Posterior cingulate gyrus (tissue), 11 donors: ENCODE measurements around the gene POLR1D.

Experiments
- DNase-seq, 10 donors: peaks; one replicate each; pipeline versions ENCODE4 v3.0.0 to v3.0.0-alpha.2; 2020 to 2021; ENCODE audit warnings: mixed read lengths in 3 of 10
- intact Hi-C: fragments of 100-400 bp; cut with DNase I; formaldehyde crosslinking; loops from one replicate; pipeline ENCODE4 v1.15.1; 2023

Gene POLR1D

DNA sequence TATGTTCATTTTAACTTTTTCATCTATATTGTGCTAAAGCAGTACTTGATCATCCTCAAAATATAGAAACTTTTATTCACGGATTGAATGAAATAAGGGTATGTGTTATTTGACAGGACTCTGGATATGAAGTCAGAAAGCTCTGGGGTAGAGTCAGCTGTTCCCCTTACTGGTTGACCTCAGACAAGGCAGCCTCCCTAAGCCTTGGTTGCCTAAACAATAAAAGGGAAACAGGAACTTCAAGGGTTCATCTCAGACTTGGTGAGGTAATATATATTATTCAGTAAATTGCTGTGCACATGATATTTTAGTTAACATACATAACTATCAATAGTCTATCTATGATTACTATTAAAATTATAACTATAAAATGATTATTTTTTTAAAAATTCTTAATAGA, 13.6 kb downstream of the POLR1D start:
- no peak for DNase-seq
- intact Hi-C loops, result no loop called here

DNA sequence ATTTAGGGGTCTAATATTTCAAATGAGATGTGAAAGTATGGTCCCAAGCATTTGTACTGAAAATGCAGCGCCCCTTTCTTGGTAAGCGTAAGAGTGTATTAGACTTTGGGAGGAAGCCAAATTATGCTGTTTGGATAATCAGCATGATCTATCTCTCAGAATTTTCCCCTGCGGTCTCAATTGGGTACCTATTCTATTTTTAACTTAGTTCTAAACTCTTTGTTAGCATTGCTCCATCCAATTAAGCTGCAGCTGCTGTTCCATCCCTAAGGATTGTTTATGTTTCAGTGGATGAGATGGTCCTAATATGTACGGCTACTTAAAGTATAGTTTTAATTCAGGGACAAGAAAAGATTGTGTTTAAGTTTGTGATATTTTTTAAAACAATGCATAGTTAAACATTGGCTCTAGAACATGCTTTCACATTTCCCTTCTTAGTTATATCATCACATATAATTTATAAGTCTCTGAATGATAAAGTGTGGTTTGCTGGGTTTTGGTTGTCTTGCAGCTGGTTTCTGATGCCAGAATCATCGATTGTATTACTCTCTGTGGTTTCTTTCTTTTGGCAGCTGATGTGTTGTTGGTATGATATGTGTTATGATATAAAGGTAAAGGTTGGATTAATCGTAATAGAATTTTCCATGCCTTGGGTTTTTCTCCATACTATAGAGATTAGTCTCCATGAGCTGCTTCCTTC, 15.0 kb downstream of the POLR1D start:
- intact Hi-C loops, result no loop called here
- no peak for DNase-seq

DNA sequence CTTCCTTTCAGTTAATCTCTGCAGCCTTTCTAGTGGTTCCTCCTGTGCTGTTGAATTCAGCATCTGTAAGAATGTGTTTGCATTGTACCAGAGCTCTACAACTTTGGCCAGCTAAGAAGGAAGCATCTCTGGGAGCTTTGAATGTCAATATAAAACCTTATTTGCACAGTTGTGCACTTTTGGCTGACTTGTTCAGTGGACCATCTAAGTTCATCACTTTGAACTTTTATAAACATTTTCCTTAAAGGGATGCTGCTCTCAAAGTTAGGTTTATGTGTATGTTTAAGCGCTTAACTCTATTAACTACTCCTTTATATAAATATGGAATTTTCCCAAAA, 15.6 kb downstream of the POLR1D start:
- intact Hi-C loops, result no loop called here
- no peak for DNase-seq

DNA sequence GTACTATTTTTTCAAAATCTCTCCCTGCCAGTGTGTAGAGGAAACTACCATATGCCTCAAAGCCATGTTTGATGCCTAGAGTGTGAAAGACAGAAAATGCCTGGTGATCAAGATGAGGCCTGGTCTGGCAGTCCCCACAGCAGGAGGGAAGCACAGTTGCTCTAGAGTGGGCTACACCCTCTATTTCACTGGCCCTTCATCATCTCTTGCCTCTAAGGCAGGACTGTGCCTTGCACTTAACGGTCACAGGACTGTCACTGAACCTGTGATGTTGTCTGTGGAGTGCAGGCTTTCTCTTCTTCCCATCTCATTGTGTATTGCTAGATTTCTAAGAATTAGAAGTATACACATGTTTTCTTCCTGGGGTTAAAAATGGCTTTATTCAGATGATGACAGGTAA, 16.3 kb downstream of the POLR1D start:
- no peak for DNase-seq
- intact Hi-C loops, result no loop called here

DNA sequence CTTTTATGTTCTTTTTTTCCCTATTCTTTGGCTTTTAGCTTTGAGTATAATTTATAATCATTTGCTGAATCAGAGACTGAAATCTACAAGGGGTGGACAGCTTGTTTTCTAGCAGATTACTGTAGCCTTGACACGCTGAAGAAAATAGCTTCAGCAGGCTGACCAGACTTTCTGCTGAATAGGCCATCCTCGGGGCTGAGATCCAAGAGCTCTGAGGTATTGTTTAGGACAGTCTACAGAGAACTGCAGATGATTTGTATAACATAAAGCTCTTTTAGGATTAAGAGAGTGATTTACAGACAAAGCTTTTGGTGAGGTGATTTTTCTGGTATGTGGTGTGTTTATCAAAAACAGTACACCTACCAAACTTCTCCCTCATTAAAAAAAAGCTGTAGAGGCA, 16.8 kb downstream of the POLR1D start:
- intact Hi-C loops, result no loop called here
- no peak for DNase-seq

DNA sequence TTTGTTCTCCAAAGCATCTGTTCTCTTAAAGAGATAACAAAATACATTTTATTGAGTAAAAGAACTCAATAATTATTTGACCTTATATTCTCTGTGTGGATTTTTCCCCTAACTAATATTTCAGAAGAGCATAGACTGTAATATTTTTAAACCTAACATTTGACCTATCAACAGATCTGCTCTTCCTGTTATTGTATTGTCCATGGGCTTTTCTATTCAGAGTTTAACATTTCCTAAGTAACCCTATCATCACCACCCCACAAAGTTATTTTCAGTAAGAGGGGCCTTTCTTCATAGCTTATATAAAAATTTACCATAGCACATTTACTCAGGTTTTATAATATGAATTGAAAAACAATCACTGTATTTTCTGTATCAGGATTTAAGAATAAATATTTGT, 17.5 kb downstream of the POLR1D start:
- intact Hi-C loops, result no loop called here
- DNase-seq, result no peak

DNA sequence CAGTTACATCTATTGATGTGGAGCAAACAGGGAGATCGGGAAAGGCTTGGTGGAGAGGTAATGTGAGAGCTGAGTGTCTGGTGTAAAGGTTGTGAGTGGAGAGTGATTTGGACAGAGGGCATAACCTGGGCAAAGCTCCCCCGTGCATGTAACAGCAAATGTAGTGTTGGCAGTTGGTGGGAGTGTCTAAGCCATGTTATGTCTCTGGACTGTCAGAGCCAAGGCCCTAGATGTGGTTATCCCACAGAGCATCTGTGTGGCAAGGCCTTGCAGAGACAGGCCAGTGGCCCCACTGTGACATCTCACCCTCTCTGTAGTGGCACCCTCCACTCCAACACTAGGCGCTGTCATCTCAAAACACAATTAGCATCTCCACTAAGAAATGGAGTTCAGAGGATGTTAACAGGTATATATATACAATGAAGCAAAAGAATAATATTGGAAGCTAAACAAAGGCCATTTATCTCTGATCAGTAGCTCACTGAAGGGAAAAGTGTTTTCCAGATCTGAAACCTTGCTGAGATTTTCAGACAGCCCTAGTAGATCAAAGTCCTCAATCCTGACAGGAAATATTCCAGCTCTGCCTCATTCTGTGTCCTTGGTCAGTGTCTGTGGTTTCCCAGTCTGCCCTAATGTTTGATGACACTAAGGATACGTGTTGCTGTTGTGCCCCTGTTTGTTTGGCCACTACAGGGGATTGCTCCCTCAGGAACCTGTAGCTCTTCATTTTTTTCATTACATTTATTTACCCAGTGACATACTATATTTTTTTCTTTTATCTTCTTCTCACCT, 20.2 kb downstream of the POLR1D start:
- intact Hi-C loops, result no loop called here

DNA sequence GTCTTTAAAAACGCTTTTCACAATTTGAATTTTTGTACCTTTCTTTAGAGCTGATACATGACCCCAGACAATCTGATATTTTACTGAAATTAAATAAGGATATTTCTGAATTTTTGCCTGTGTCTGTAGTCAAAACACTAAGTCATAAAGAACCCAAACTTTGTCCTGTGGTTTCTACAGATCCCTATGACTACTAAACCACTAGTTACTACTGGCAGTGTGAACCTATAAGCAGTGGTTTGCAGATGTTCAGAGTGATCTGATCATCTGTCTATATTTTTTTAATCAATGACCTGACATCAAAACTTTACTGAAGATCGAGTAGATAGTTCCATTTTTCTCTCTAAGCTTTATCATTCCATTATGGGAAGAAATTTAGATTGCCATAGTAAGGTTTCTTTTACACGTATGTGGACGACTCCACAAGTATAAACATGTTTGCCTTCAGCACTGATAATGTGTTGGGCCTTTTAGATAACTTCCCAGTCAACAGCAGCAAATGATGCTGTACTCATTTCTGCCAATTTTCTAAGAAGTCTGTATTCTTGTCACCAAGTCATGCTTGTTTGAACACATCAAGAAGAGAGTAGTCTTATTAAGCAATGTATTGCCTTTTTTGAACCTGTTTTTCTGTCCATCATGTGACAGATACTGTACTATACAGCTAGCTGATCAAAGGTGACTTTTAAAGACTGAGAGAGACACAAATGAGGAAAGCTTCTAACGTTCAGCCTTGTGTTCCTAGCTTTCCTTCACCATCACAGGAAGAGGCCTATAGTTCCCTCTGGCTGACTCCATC, 21.8 kb downstream of the POLR1D start:
- intact Hi-C loops, result no loop called here
- DNase-seq, result no peak

More for the DNA sequence above, 20.2 kb downstream of the POLR1D start:
- no peak for DNase-seq

DNA sequence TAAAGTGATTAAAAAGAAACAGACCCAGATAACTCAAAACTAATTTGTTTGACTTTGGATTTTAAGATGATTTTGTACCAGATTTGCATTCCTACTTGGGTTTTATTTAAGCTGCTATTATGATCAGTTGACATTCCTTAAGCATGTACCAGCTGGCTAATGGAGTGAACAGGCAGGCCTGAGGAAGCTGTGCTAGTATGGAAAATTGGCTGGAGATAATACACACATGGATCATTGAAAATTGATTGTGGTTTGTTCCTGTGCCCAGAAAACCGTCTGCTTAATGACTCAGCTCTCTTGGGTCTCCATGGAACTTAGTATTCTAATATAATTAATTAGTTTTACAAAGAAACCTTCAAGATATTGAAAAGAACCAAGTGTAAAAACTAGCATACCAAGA, 22.6 kb downstream of the POLR1D start:
- intact Hi-C loops, result no loop called here
- DNase-seq, result no peak

DNA sequence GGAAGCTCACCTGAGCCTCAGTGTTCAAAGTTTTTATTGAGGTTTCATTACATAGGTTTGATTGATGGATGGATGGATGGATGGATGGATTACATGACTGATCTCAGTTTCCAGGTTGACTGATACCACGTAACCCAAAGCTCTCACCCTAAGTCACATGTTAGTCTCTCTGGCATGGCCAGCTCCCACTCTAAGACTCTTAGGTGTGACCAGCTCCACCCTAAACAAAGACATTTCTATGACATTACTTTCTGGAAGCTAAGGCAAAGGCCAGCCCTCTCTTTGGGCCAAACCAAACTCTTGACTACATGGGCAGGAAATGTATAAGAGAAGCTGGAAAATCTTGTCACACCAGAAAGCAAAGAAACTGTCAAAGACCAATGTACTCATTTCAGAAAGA, 28.6 kb downstream of the POLR1D start:
- DNase-seq, result no peak
- intact Hi-C loops, result no loop called here

DNA sequence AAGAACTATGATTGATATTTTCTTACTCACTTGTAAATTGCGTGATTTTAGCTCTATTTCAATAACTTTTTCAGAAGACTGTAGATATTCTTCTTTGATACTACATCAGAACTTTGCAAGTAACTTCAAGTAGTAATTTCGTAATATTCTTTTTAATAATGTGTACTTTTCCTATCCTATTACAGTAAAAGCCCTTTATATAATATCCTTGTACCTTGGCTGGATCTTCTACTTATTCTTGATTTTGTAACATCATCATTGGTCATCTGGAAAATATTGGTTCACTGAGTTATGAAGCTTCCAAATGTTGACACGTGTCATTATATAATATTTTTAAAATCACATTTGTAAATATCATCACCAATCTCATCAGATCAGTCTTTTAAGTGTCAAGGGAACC, 32.4 kb downstream of the POLR1D start:
- intact Hi-C loops, result no loop called here
- no peak for DNase-seq

DNA sequence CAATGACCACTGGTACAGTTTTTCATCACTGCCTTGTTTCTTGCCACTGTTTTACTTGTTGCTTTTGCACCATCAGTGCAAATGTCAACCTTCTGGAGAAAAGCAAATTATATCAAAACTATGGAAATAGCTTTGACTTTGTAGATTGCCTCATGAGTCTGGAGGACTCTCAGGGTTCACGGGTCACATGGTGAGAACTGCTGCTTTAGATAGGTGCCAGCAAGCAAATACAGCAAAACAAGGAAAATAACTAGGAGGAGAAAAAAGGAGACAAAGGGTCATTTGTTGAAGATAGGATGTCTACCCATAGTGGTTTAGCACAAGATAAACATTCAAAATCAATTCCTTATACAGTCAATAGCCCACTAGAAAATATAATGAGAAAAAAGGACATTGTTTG, 33.1 kb downstream of the POLR1D start:
- intact Hi-C loops, result no loop called here
- no peak for DNase-seq

DNA sequence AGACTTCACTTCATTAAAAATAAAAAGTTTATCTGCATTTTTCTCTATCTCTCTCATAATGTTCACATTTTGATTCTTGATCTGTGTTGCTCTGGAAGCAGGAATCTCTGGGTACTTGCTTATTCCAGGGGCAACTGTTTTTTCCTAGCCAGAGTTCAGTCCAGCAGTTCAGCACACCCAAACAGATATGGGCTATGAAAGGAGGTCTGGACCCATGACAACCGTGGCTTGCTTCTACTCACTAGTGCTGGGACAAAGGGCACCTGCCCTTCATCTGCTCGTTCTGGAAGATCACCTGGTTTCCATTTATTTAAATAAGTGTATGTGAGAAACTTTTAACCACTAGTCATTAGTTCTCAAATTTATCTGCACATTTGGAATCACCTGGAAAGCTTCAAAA, 36.0 kb downstream of the POLR1D start:
- DNase-seq, result no peak
- intact Hi-C loops, result no loop called here

DNA sequence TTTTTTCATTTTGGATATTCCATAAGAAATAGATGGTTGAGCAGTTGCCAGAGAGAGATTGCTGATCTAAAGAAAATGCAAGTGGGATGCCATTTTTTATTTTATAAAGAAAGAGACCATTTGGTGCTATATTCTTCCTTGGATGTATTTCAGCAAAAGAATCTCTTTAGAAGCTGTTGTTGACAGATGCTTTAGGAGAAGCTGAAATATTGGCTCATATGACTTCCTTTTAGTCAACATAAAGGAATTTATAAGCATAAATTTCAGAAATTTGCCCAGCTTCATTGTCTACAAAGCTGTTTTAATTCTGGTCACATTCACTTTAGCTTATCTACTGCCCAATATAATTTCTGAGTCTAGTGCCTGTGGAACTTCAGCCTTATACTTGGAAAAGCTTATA, 36.9 kb downstream of the POLR1D start:
- DNase-seq, result no peak
- intact Hi-C loops, result no loop called here

DNA sequence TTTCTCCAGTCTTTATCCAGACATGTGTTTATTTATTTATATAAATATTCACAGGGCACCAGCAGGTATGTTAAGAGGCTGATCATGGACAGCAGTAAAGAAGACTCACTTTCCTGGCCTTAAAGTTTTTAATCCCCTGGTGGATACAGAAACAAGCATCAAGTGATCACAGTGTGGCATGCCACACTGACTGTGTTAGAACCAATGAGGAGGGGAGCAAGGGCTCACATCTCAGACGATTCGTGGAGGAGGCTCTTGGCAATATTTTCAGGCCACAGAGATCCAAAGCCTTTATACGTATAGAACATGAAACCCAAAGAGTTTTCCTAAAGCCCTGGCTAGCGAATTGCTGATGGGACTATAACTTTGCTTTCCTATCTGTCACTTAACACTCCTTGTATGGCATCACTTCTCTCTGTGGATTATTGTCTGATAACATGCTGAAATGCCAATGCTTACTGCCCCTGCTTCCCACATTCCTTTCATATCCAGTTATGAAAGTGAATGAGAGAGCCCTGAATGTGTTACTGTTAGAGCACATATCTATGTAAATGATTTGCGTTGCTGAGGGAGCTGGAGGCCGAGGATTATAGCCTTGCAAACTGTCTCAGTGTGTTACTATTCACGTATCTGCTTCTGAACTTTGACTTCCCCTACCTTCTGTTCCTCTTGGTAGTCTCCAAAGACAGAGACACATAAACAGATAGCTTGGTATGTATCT, 37.6 kb downstream of the POLR1D start:
- intact Hi-C loops, result no loop called here
- DNase-seq, result no peak

DNA sequence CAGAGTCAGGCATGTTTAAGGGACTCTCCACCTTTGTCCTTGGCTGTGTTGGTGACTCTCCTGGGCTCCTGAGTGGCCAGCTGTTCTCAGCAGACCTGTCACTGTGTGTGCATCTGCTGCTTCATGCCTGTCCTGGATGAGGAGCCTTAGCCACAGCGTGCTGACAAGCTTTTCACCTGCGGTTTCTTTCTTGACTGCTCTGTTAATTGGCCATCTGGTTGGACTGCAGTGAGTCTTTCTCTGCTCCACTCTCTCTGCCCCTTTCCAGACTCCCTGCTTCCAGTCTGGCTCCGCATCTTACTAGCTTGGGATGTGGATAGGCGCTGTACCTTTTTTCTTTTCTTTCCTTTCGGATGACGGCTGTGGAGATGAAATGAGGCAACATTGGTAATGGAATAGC, 38.8 kb downstream of the POLR1D start:
- intact Hi-C loops, result no loop called here
- DNase-seq, result no peak

DNA sequence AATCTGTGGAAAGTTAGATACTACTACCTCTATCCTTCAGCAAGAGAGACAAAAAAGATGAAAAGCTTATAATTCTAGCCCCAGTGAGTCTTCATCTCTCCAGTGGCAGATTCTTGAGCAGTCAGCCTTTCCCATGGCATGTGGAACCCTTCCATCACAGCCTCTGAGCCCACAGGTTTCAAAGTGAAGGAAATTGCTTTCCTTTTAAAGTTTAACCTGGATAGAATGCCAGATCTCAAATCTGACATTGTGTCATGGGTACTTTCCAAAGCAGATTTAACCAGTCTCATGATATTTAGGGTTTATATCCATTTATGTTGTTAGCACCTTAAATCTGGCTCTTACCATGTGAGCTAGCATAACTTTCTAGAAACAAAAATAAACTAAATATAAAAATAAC, 39.3 kb downstream of the POLR1D start:
- DNase-seq, result no peak
- intact Hi-C loops, result no loop called here

DNA sequence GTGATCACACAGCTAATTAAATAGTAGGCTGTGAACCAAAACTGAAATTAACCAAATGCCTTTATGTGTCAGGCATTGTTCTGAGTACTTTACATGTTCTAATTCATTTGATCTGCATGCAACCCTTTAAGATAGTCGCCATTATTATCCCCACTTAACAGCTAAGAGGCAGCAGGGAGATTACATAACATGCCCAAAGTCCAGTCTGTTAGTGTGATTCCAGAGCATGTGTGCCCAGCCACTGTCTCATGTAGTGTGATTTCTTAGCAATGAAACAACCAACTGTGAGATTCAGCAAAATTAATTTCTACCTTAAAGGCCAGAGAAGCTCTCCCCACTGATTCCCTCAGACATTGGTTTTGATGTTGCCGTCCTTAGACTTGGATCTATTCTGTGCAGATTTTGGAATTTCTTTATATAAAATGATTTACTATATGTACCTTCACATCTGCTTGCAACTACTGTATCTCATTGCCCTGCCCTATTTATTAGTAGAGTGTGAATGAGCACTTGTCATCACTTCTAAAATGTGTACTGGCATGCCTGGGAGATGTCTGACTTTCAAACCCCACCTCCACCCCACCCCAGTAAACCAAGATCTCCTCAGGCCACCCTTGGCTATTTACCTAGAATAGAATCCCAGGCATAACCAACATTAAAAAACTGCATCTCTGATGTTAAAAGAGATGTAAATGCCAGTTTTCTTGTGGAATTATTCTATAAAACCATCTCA, 41.2 kb downstream of the POLR1D start:
- intact Hi-C loops, result no loop called here

DNA sequence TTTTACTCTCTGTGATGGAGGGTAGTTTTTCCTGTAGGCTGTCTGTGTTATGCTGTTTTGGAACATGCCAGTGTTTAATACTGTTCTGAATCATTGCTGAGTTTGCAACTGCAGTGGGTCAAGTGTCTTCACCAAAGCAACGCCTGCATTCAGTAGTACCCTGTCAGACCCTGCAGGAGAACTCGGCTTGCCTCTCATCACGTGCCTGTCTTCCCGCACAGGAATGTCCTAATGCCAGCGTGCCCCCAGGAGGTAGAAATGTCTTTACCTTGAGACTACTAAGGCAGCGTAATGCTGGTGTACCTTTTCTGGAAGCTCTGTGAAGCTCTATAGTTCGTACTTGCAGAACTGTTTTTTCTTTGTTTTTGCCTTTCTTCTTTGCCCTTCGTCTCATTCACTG, 42.3 kb downstream of the POLR1D start:
- no peak for DNase-seq
- intact Hi-C loops, result no loop called here

More for the DNA sequence above, 41.2 kb downstream of the POLR1D start:
- DNase-seq, result no peak

DNA sequence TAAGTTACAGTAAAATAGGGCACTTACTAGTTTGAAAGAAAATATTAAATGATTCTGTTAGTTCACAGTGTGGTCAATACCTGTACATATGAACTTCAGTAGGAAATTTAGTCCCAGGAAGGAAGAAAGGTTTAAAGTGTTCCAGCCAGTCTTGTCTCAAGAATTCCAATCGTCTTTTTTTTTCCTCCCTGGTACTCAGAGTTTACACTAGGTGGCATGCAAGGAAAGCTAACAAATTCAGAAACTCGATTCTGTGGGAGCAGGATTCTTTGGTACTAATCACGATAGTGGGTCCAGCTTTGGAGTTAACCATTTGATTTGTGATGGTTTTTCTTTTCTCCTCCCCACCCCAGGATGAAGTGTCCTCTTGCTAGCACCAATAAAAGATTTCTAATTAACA, 43.6 kb downstream of the POLR1D start:
- intact Hi-C loops, result no loop called here
- DNase-seq, result no peak
